Kidney (tissue), 14 donors: ENCODE data around the gene PCDHGA6. TPM values are rescaled to one million over a fixed set of nuclear protein-coding genes. Genes with fewer than 3 reads are reported as not detected.
"Not testable (repeated sequence)": the region's sequence is repeated elsewhere in the genome, so short reads cannot be mapped to it uniquely, and the experiment has no call there.

Experiments used
- DNase-seq, 5 donors: peaks; one replicate each; pipeline ENCODE4 v3.0.0-alpha.2; 2013 to 2020
- FAIRE-seq: peaks from 2 replicates; lab custom pipeline; 2012; peaks lifted over from hg19 to GRCh38; lab: Jason Lieb, UNC
- H3K27ac ChIP-seq, 2 donors: one replicate each; pipeline ENCODE4 v1.7.0; 2013; ENCODE audit warnings: low read depth in 2 of 2, low read length in 2 of 2, inconsistent platforms in 1 of 2
- H3K27me3 ChIP-seq: one replicate; pipeline ENCODE4 v1.7.1; 2013; ENCODE audit warnings: low read length, inconsistent platforms; ENCODE audit not compliant: control insufficient read depth, insufficient read depth
- H3K36me3 ChIP-seq, 3 donors: one replicate each; pipeline versions ENCODE4 v1.7.0 to v1.7.1; 2013; ENCODE audit warnings: low read length in 3 of 3, control low read depth in 1 of 3, inconsistent platforms in 1 of 3; ENCODE audit not compliant: insufficient read depth in 3 of 3, control insufficient read depth in 2 of 3
- H3K4me1 ChIP-seq, 3 donors: one replicate each; pipeline versions ENCODE4 v1.7.0 to v1.7.1; 2013; ENCODE audit warnings: low read length in 3 of 3, inconsistent platforms in 1 of 3, low read depth in 1 of 3; ENCODE audit not compliant: control insufficient read depth in 2 of 3, insufficient read depth in 2 of 3
- H3K4me3 ChIP-seq, 3 donors: one replicate each; pipeline versions ENCODE4 v1.7.0 to v1.8.1; 2013; ENCODE audit warnings: low read length in 3 of 3, control low read depth in 1 of 3, inconsistent platforms in 1 of 3
- H3K9ac ChIP-seq, 3 donors: one replicate each; pipeline versions ENCODE4 v1.7.0 to v1.7.1; 2013; ENCODE audit warnings: low read length in 3 of 3, control low read depth in 1 of 3, inconsistent platforms in 1 of 3
- H3K9me3 ChIP-seq, 3 donors: one replicate each; pipeline versions ENCODE4 v1.7.0 to v1.7.1; 2013; ENCODE audit warnings: low read length in 3 of 3, control low read depth in 1 of 3, inconsistent platforms in 1 of 3; ENCODE audit not compliant: control insufficient read depth in 2 of 3, insufficient read depth in 1 of 3
- CTCF ChIP-seq: IDR thresholded peaks from 3 replicates; pipeline ENCODE4 v1.5.1; 2012; ENCODE audit warnings: mild to moderate bottlenecking, moderate library complexity, borderline replicate concordance; ENCODE audit not compliant: insufficient read depth; ENCODE audit errors: extremely low read depth
- intact Hi-C: fragments of 100-400 bp; cut with DNase I; formaldehyde crosslinking; loops from one replicate; pipeline ENCODE4 v1.11.1; 2022
- polyA plus RNA-seq: library from polyadenylated mRNA; stranded (reverse); fragments of 350-450 nt; fragmentation: Illumina TruSeq; extraction: RNeasy Lipid Tissue Mini Kit (QIAGEN cat#74804); gene quantifications from one replicate; pipeline ENCODE4 v1.2.3, GENCODE V29; 2014; ENCODE audit warnings: low read depth, low replicate concordance; ENCODE audit not compliant: insufficient read depth
- total RNA-seq: library from RNA; stranded (reverse); fragmentation: NEBNext Ultra II Directional; extraction: Animal tissue kit (Norgen Biotek cat#: 25700); gene quantifications from one replicate; pipeline ENCODE4 v1.2.1, GENCODE V29; 2021
- donor health status: control.
- donor health status: control.
- donor health status: control.
- donor health status: control.
- donor health status: control.
- donor health status: DM: yes; HTN: yes; CAD: no.
- donor health status: Normal renal cell carcinoma (clear cell type).

PCDHGA6 gene
- total and polyA plus RNA-seq, 2 donors from 2014 or later, result 0.34 to 7.2 TPM

- no peak for TF ChIP-seq CTCF
- no peak overlapping the region for H3K27ac ChIP-seq
- no peaks in the 10 kb centered on the region for H3K36me3 ChIP-seq
- H3K4me1 ChIP-seq, result no peaks in the 10 kb centered on the region
- no peak overlapping the region for H3K4me3 ChIP-seq
- H3K9me3 ChIP-seq, result peaks cover 2 to 45% (median 11%) of the 10 kb centered on the region in 3 donors
- DNase-seq, result no peak
- intact Hi-C loops, result no loop called here
- H3K27me3 ChIP-seq, result no peaks in the 10 kb centered on the region
- H3K9ac ChIP-seq, result no peak overlapping the region
- no peak for FAIRE-seq
Observed at GRCh38 chr5:141345327-141345726, 28.4 kb upstream of the PCDHGA6 start.

- FAIRE-seq, H3K27ac ChIP-seq, H3K4me1 ChIP-seq, H3K27me3 ChIP-seq, intact Hi-C loops, H3K36me3 ChIP-seq, DNase-seq, H3K9ac ChIP-seq, H3K4me3 ChIP-seq: not testable (repeated sequence)
- H3K9me3 ChIP-seq, result peaks cover 2 to 50% (median 13%) of the 10 kb centered on the region in 3 donors
Observed at GRCh38 chr5:141346017-141346416, 27.7 kb upstream of the PCDHGA6 start.

GRCh38 chr5:141349917-141350619 is 23.6 kb upstream of the PCDHGA6 start, which contains the start of gene PCDHGB1:
PCDHGB1 (plus strand) TSS chr5:141350099; CDS start chr5:141350261, 162 bp downstream.
- H3K27me3 ChIP-seq, result no peaks in the 10 kb centered on the region
- peaks cover 0 to 40% (median 15%) of the 10 kb centered on the region in 3 donors for H3K9me3 ChIP-seq
- H3K4me1 ChIP-seq, result no peaks in the 10 kb centered on the region
- FAIRE-seq, result no peak
- H3K36me3 ChIP-seq, result no peaks in the 10 kb centered on the region
- no peak within 1 kb of the TSS for H3K27ac ChIP-seq
- TF ChIP-seq CTCF, result peak; percentile 27
- H3K9ac ChIP-seq, result no peak within 1 kb of the TSS
- DNase-seq, result peak in 1 of 5 donors; percentile 45
- peak within 1 kb of the TSS in 2 of 3 donors; percentile 10 to 21 for H3K4me3 ChIP-seq
- intact Hi-C loops, result no loop called here

- FAIRE-seq (no peak), DNase-seq (no peak)
- H3K27ac ChIP-seq, result no peak overlapping the region
- H3K4me3 ChIP-seq, result no peak overlapping the region
- H3K9me3 ChIP-seq, result peaks cover 2 to 50% (median 20%) of the 10 kb centered on the region in 3 donors
- H3K4me1 ChIP-seq, result no peaks in the 10 kb centered on the region
- H3K9ac ChIP-seq, result no peak overlapping the region
- intact Hi-C loops, result no loop called here
- no peaks in the 10 kb centered on the region for H3K27me3 ChIP-seq
- TF ChIP-seq CTCF, result no peak
- no peaks in the 10 kb centered on the region for H3K36me3 ChIP-seq
Observed at GRCh38 chr5:141351591-141351990, 22.1 kb upstream of the PCDHGA6 start.
